Transverse colon (tissue), 3 donors: ENCODE results near the gene TMED3.

Experiments
- EP300 ChIP-seq: sonication (generic); formaldehyde crosslinking; IDR thresholded peaks from one replicate; pipeline ENCODE4 v1.6.1; 2017; ENCODE audit warnings: antibody characterized with exemption, low read depth
- POLR2AphosphoS5 ChIP-seq, 3 donors: sonication (generic); formaldehyde crosslinking; IDR thresholded peaks; one replicate each; pipeline ENCODE4 v1.6.1; 2016; ENCODE audit warnings: antibody characterized with exemption in 3 of 3

- TF ChIP-seq EP300, result no peak
- TF ChIP-seq POLR2AphosphoS5 (IDR thresholded peaks at IDR 0.05), result no peak
These were observed 61.5 kb downstream of the TMED3 start for GRCh38 chr15:79372428-79372827.
